Measurements from ENCODE around the gene PSME1.

The PSME1 gene

GRCh38 chr14:24146978-24147760, 11.2 kb downstream of the PSME1 start, which contains the start of gene RNF31:
Gene RNF31 (plus strand): TSS chr14:24147498. CDS start chr14:24147699, 201 bp downstream.
- peak; percentile 98 for DNase-seq (ENCODE audit: low read depth)

- DNase-seq (ENCODE audit: low read depth): no peak
Observed at GRCh38 chr14:24147761-24148428, 11.9 kb downstream of the PSME1 start.

DNA sequence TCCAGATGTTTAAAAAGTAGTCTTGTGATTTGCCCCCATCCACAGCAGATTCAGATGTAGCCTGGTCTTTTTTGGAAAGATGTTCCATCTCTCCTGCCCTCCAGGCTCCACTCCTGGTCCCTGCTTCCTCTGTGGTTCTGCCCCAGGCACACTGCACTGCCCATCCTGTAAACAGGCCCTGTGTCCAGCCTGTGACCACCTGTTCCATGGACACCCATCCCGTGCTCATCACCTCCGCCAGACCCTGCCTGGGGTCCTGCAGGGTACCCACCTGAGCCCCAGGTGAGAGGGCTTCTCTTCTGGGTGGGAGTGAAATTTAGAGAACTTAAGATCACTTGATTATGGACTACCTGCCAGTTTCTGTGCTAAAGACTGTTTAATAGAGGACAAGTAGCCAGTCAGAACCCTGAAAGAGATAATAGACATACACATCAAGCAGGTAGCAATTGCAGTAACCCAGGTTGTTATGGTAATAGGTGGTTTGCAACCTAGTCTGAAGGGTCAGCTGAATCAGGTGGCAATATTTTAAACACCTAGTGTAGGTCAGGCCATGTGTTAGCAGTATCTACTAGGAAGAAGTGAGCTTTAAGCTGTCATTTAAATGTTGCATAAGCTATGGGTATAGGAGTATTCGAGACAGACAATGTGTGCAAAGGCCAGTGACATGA, 13.4 kb downstream of the PSME1 start:
- no peak for DNase-seq (ENCODE audit: low read depth)

- DNase-seq (ENCODE audit: low read depth): no peak
Observed at GRCh38 chr14:24150061-24150460, 14.1 kb downstream of the PSME1 start.

GRCh38 chr14:24150567-24150966, 14.6 kb downstream of the PSME1 start:
- no peak for DNase-seq (ENCODE audit: low read depth)

GRCh38 chr14:24150993-24151392, 15.0 kb downstream of the PSME1 start:
- DNase-seq (ENCODE audit: low read depth): no peak

GRCh38 chr14:24151404-24152080, 15.5 kb downstream of the PSME1 start:
- DNase-seq (ENCODE audit: low read depth): no peak

DNA sequence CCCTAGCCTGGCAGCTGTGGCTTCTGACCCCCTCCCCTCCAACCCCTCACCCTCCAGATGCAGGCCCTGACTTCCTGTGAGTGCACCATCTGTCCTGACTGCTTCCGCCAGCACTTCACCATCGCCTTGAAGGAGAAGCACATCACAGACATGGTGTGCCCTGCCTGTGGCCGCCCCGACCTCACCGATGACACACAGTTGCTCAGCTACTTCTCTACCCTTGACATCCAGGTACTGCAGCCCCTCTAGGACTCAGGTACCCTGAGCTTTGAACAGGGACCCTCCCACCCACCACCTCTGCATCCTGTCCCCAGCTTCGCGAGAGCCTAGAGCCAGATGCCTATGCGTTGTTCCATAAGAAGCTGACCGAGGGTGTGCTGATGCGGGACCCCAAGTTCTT, 19.1 kb downstream of the PSME1 start:
- DNase-seq (ENCODE audit: low read depth): no peak

DNA sequence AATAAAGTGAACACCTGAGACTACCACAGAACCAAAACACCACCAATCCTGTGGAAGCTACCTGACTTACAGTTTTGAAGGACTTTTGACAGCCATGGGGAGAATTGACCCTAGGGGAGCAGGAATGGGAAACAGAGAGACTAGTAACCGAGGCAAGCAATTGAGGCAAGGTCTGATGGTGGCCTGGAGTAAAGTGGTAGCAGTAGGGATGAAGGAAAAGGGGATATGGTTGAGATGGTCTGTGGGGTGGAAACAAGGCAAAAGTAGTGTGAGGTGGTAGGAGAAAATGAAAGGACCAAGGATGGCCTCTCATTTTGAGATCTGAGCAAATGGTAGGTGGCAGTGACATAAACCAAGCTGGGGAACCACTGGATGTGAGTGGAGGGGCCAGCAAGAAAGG, 20.8 kb downstream of the PSME1 start:
- DNase-seq (ENCODE audit: low read depth): no peak

DNA sequence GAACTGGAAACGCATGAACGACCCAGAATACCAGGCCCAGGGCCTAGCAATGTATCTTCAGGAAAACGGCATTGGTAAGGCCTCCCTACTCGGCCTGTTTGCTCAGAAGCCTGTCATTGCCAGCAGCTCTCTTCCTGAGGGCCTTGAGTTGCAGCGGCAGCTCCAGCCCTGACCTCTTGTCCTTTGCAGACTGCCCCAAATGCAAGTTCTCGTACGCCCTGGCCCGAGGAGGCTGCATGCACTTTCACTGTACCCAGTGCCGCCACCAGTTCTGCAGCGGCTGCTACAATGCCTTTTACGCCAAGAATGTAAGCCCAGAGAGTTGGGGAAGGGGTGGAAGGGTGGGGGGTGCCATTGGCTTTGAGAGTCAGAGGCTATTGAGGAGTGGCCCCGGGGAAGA, 21.3 kb downstream of the PSME1 start:
- DNase-seq (ENCODE audit: low read depth): no peak

DNA sequence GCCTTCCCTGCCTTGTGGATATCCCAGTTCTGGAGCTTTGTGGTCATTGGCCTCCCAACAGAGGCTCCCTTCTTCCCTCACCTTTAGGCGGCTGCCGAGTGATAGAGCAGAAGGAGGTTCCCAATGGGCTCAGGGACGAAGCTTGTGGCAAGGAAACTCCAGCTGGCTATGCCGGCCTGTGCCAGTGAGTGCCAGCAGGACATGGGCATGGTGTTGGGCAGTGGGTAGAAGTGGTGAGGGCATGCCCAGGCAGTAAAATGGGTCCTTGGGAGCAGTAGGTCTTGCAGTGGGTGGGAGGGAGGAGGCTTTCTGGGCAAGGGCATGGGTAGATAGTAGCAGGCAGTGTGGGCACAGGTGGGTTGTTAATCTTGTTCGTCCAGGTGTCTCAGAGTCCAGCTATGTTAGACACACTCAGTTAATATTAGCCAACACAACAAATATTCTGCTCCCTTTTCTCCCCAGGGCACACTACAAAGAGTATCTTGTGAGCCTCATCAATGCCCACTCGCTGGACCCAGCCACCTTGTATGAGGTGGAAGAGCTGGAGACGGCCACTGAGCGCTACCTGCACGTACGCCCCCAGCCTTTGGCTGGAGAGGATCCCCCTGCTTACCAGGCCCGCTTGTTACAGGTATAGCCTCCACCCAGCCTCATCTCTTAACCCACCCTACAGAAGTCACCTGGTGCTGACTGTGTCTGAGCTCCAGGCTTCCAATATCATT, 23.9 kb downstream of the PSME1 start:
- DNase-seq (ENCODE audit: low read depth): no peak

DNA sequence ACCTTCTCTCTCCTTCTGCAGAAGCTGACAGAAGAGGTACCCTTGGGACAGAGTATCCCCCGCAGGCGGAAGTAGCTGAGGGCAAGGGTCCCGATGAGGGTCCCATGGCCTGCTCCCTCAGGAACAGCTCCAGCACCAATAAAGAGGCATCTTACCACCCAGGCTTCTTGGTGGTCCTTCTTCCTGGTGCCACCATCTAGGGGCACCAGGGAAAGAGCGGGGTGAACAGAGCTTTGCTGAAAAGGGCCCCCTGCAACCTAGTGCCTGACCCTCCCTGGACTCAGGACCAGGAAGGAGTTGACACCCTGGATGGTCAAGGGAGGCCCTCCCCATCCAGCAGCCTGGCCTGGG, 24.5 kb downstream of the PSME1 start:
- no peak for DNase-seq (ENCODE audit: low read depth)

DNA sequence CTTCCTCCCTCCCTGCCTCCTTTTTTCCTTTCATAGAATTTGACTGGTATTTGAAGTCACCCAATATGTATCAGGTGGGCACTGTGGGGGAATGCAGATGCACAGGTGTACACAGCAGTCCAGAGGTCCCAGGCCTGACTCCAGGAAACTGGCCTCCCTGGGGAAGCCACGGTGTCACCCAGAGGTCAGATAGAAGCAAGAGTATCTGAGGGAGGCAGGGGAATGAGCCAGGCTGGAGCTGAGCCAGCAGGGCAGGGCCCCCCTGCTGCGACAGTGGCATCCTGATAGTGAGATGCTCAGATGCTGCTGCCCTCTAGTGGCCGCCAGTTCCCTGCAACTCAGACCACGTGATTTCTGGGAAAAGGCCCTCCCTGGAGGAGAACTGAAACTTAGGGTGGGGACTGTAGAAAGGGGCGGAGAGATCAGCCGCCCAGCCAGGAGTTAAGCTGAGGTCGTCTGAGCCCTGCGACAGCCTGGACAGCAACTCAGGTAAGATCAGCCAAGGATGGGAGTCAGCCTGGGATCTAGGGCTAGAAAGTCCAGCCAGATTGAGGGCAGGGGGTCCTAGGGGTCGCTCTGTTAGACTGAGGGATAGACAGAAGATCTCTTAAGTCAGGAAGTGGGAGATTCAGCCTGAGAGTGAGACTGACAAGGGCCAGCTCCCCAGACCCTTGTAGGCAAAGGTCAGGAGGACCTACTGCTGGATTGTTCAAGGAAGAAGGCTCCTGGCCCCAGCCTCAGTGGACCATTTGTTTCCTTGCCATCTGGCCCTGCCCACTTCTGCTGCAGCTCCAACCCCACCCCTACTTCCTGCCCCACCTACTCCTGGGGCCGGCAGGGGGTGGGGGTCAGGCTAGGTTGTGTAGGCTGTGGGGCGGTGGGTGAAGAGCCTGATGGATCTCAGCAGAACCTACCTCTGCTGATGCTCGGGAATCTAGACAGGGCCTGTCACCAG, 25.1 kb downstream of the PSME1 start, which contains the start of gene IRF9:
Gene IRF9 (plus strand): TSS at position 416 of the 955 bp plus-strand sequence. CDS start 880 bp downstream, outside the sequence.
- peak; percentile 95 for DNase-seq (ENCODE audit: low read depth)

- DNase-seq (ENCODE audit: low read depth): no peak
Observed at GRCh38 chr14:24162093-24162492, 26.1 kb downstream of the PSME1 start.

GRCh38 chr14:24164518-24164991, 28.6 kb downstream of the PSME1 start:
- no peak for DNase-seq (ENCODE audit: low read depth)

DNA sequence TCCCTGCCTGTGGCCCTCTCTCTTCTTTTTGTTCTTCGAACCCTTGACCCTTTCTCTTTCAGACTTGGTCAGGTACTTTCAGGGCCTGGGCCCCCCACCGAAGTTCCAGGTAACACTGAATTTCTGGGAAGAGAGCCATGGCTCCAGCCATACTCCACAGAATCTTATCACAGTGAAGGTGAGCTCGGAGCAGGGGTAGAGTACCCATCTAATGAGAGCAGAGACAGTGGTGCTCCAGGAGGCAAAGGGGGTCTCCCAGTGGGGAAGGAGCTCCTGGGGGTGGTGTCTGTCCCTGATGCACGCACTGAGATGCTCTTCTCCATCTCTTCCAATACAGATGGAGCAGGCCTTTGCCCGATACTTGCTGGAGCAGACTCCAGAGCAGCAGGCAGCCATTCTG, 29.8 kb downstream of the PSME1 start:
- DNase-seq (ENCODE audit: low read depth): no peak

- DNase-seq (ENCODE audit: low read depth): no peak
Observed at GRCh38 chr14:24167469-24168114, 31.6 kb downstream of the PSME1 start.

DNA sequence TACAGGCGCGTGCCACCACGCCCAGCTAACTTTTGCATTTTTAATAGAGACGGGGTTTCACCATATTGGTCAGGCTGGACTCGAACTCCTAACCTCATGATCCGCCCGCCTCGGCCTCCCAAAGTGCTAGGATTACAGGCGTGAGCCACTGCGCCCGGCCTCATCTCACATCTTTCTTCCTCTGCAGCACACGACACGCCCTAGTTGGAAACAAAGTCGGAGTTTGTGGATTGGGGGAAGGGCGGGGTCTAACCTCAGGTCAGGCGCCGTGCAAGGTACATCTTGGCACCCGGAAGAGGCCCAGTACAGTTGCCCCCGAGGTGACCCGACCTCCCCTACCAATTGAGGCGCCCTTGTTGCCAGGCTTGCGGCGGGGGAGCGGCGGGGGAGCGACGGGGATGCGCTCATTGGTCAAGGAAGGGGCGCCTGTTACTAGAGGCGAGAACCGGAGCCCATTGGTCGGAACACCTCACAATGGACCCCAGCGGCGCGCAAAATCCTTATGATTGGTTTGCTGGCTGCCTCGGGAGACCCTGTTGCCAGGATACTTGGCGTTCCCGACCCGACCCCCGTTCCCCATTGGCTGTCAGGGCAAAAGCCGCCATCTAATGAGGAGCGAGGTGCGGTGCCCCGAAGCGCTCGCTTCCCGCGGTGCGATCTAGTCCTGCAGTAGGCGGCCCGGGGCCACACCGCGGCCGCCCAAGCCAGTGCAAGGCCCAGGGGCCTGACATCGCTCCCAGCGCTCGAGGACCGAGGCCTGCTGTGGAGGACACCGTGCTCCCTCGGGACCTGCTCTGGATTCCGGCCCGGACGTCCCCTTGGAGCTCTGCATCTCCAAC, 35.6 kb downstream of the PSME1 start, which contains the start of gene REC8:
Gene REC8 (plus strand): TSS at position 659 of the 839 bp plus-strand sequence. CDS start 473 bp downstream, outside the sequence.
- peak; percentile 33 for DNase-seq (ENCODE audit: low read depth)

Data from stimulated activated CD4-positive, alpha-beta T cell treated with anti-CD3 and anti-CD28 coated beads, Interleukin-2, amount 100 ng/mL, for 4 hours (primary cell).